Caki2 (cell line): Measurements from ENCODE around the gene PGC. TPM values are rescaled to one million over a fixed set of nuclear protein-coding genes. Genes with fewer than 3 reads are reported as not detected.

Experiments used
- DNase-seq: peaks from one replicate; pipeline ENCODE4 v3.0.0-alpha.2; 2015; ENCODE audit warnings: low read depth
- in situ Hi-C: cut with HindIII; loops from 2 replicates; pipeline ENCODE4 v1.10.0; 2016; ENCODE audit warnings: low sequenced_read_pairs, low pct_unique_long_range_greater_than_20kb, mixed read lengths
- total RNA-seq: library from RNA; depleted of rRNA; stranded (reverse); fragments of >200 nt; shearing (Covaris generic); gene quantifications from 2 replicates; pipeline ENCODE4 v1.2.3, GENCODE V29; 2014; ENCODE audit warnings: low replicate concordance; rRNA removed

PGC gene
- 5.8 TPM in 1 of 2 replicates, not detected in the other for total RNA-seq

DNA sequence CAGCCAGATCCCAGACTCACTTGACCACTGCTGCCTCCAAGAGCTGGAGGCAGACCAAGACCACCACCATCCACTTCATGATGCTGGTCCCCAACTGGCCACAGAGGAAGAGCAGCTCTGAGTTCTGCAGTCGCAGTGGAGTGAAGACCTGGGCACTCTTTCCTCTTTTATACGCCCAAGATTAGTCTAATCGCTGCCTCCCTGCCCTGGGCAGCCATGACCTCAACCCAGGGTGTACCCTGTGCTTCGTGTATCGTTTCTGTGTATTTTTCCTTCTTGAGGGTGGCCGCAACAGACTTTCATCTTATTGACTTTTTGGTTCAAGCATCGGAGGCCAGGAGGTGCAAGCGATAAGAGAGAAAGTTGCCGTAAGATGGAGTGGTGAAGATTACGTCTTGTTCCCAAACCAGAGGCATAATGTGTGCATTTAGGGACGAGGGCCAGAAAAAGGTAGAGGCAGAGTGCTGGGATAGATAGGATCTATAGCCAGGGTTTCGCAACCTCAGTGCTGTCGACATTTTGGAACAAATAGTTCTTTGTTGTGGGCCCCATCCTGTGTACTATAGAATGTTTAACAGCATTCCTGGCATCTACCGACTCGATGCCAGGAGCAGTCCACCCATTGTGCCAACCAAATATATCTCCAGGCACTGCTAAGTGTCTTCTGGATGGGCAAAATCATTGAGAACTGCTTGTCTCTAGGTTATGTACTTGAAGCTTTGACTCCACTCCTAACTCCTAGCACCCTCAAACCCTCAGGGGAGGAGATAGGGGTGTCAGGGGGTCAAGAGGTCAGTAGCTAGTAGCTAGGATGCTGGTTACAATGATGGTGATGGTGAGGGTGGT, at the start of gene PGC:
Gene PGC (minus strand): TSS at position 142 of the 846 bp plus-strand sequence. CDS start 63 bp downstream, at position 79.
- in situ Hi-C loops = no loop called here
- DNase-seq = no peak

DNA sequence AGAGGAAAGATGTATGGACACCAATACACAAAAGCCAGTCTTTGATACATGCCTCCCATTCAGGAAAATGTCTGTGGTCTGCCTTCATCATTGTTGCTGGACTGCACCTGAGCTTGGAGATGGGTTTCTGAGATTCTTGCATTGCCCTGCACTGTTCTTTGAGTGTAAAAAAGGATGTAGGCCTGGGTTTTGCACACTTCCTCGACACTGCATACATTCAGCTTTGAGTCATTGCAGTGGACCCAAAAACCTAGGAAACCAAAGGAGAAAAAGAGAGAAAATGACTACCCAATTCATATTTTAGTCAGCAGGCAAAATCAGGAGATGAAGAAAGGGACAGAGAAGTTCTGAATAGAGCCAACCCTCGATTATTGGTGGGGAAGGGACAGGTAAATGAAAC, 49.3 kb upstream of the PGC start:
- in situ Hi-C loops = no loop called here
- no peak for DNase-seq

GRCh38 chr6:41791984-41792383, 44.8 kb upstream of the PGC start:
- in situ Hi-C loops = no loop called here
- no peak for DNase-seq

DNA sequence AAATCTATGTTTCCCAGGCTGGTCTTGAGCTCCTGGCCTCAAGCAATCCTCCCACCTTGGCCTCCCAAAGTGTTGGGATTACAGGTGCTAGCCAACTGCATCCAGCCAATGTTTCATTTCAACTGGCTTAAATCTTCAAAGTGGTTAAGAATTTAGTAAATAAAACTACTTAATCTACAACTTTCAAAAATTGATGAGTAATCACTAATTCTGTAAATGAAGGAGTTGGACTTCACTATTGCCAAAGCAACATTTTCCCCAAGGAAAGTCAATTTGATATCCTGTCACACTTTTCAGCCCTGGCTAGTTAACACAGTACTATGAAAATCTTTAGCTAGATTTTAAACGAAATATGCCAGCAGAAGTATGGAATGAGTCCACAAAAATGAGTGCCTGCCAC, 44.1 kb upstream of the PGC start:
- DNase-seq = no peak
- in situ Hi-C loops = no loop called here

- in situ Hi-C loops = no loop called here
- DNase-seq = no peak
Measured at GRCh38 chr6:41790045-41790444, 42.8 kb upstream of the PGC start.

DNA sequence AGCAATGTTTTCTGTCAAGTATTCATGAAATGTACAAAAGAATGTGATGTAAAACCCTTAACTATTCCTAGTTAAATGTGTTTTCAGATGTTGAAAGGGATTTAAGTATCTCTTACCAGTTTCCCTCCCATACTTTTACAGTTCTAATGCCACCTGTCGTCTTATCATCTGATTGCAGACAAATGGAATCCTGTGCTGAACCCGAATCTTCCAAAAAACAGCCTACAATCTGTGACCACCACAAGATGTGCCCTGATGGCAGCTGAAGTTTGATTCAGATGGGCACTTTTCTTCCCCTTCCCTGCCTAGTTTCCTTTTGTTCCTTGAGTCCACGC, 42.2 kb upstream of the PGC start:
- DNase-seq = no peak
- in situ Hi-C loops = no loop called here

DNA sequence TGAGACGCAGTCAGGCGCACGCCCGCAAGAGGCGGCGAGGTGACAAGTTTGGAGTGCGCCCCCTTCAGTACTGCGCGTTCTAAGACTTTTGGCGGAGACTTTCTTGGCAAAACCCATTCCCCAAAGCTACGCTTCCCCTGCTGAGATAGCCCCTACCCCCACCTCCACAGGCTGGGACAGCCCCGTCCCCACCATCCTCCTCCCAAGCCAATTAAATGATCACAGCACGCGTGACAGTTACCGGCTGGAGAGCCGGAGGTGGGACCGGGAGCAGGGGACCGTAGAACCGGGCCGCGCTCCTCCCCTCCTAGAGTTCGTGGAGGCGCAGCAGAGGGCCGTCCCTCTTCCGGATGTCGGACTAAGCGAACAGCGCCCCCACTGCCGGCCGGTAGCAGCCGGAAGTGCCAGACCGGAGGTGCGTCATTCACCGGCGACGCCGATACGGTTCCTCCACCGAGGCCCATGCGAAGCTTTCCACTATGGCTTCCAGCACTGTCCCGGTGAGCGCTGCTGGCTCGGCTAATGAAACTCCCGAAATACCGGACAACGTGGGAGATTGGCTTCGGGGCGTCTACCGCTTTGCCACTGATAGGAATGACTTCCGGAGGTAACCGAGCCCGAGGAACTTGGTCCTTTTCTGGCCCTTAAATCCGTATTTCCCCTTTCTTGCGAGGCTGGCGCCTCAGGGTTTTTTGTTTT, 40.2 kb upstream of the PGC start, which contains the start of gene TOMM6:
Gene TOMM6 (plus strand): TSS at position 476 of the 699 bp plus-strand sequence. CDS start 4 bp downstream, at position 480.
- peak; percentile 95 for DNase-seq
- in situ Hi-C loops = no loop called here

- peak; percentile 74 for DNase-seq
- in situ Hi-C loops = no loop called here
Measured at GRCh38 chr6:41786451-41787218, 39.4 kb upstream of the PGC start.

GRCh38 chr6:41785689-41786450, 38.7 kb upstream of the PGC start:
- no peak for DNase-seq
- in situ Hi-C loops = no loop called here

GRCh38 chr6:41785254-41785653, 38.1 kb upstream of the PGC start:
- in situ Hi-C loops = no loop called here
- no peak for DNase-seq

DNA sequence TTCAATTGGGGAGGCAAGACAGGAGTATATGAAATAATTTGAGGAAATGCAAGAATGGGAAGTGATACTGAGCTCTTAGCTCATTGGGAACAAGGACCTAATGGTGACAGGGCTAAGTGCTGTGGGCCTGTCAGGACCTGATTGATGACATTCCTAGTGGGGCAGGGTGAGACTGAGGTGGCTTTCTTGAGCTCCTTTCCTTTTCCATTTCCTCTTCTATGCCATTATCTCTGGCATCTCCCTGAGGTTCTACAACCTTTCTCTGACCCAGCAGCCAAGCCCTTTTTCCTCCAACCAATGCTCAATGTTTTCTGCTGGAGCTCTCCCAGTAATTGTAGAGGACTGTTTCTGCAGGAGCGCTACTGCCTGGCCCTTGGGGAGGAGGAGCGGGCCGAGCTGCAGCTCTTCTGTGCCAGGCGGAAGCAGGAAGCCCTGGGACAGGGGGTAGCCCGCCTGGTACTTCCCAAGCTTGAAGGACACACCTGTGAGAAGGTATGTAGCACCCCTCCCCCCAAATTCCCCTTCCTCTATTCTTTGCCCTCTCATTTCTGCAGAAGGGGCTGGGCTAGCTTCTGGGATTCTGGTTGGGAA, 37.5 kb upstream of the PGC start:
- no peak for DNase-seq
- in situ Hi-C loops = no loop called here

- DNase-seq = no peak
- in situ Hi-C loops = no loop called here
Measured at GRCh38 chr6:41783106-41783780, 36.0 kb upstream of the PGC start.

DNA sequence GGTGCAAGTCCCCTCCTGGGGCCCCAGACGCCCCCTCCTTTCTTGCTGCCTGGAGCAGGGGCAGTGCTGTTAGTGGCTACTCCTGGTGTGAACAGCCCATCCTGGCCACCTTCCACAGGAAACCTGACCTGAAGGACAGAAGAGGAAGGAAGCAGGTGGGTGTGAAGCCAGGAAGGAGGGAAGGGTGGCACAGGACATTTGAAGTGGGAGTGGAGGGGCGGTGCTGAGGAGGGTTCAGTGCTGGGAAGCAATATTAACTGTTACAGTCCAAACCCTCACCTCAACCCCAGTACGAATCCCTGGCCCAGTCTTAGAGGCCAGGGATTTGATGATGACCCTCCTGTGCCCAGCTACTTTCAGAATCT, 34.2 kb upstream of the PGC start:
- in situ Hi-C loops = no loop called here
- no peak for DNase-seq

- peak; percentile 36 for DNase-seq
- in situ Hi-C loops = no loop called here
Measured at GRCh38 chr6:41780551-41781365, 33.6 kb upstream of the PGC start, which contains the start of gene PRICKLE4. Gene PRICKLE4, plus strand, starts transcription at chr6:41780782. Its CDS starts 2,692 bp downstream, at chr6:41783474.

DNA sequence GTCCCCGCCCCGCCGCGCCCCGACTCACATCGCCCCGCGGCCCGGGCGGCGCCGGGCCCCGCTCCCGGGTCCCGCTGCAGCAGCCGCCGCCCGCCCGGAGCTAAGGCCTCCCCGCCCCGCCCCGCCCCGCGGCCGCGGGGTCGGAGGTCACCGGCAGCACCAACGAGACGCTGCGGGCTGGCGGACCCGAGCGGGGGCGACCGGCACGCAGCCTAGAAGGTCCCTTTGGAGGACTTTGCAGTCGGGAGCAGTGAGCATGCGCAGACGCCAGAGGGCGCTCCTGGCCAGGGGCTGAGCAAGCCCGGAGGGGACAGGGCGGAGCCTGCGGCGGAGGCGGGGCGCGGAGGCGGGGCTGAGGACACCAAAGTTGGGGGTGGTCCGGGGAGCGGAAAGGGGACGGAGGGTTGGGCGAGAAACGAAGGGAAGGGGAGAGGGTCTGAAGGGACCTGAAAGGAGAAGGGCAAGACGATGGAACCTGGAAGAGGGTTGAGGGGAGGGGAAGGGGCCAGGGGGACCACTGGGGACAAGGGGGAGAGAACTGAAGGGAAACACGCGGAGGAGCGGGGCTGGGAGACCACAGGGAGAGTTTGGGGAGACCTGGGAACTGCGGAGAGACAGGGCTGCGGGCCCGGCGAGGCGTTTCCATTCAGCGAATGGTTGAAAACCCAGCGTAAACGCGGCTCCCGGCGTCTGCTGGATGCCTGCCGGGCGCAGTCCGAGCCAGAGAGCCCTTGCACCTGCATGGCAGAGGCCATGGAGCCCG, 32.8 kb upstream of the PGC start, which contains the start of gene FRS3:
Gene FRS3 (minus strand): TSS at position 113 of the 763 bp plus-strand sequence. CDS start 2,913 bp downstream, outside the sequence.
- DNase-seq = peak; percentile 89
- in situ Hi-C loops = no loop called here

- DNase-seq = no peak
- in situ Hi-C loops = no loop called here
Measured at GRCh38 chr6:41779336-41779735, 32.1 kb upstream of the PGC start.
